HUES48 (cell line): ENCODE data around the gene AKAP14.
"Not testable (repeated sequence)": the region's sequence is repeated elsewhere in the genome, so short reads cannot be mapped to it uniquely, and the experiment has no call there.

Experiments
- H3K27ac ChIP-seq: one replicate; pipeline ENCODE4 v1.7.0; 2013; ENCODE audit warnings: low read depth, low read length, inconsistent platforms
- H3K27me3 ChIP-seq: 2 replicates; pipeline ENCODE4 v1.6.1; 2013; ENCODE audit warnings: mild to moderate bottlenecking, low read length; ENCODE audit not compliant: control insufficient read depth, insufficient read depth
- H3K36me3 ChIP-seq: 2 replicates; pipeline ENCODE4 v1.6.1; 2013; ENCODE audit warnings: low read length; ENCODE audit not compliant: control insufficient read depth, insufficient read depth
- H3K4me1 ChIP-seq: 2 replicates; pipeline ENCODE4 v1.6.1; 2013; ENCODE audit warnings: mild to moderate bottlenecking, low read length; ENCODE audit not compliant: control insufficient read depth, insufficient read depth
- H3K4me3 ChIP-seq: 2 replicates; pipeline ENCODE4 v1.5.1; 2013; ENCODE audit warnings: mild to moderate bottlenecking, low read depth, low read length
- H3K9ac ChIP-seq: 2 replicates; pipeline ENCODE4 v1.6.1; 2013; ENCODE audit warnings: mild to moderate bottlenecking, low read depth, low read length, moderate library complexity
- H3K9me3 ChIP-seq: 2 replicates; pipeline ENCODE4 v1.6.1; 2013; ENCODE audit warnings: low read length; ENCODE audit not compliant: control insufficient read depth, insufficient read depth

The AKAP14 gene

GRCh38 chrX:119935215-119935874 is 39.7 kb downstream of the AKAP14 start:
- no peak overlapping the region for H3K27ac ChIP-seq
- H3K9ac ChIP-seq, result no peak overlapping the region
- H3K27me3 ChIP-seq, result no peaks in the 10 kb centered on the region
- no peak overlapping the region for H3K4me3 ChIP-seq
- peaks cover 29% of the 10 kb centered on the region for H3K36me3 ChIP-seq
- peaks cover 25% of the 10 kb centered on the region for H3K9me3 ChIP-seq
- H3K4me1 ChIP-seq, result no peaks in the 10 kb centered on the region

GRCh38 chrX:119941336-119941735 is 45.6 kb downstream of the AKAP14 start:
- no peak overlapping the region for H3K9ac ChIP-seq
- no peaks in the 10 kb centered on the region for H3K4me1 ChIP-seq
- H3K36me3 ChIP-seq, result no peaks in the 10 kb centered on the region
- H3K4me3 ChIP-seq, result no peak overlapping the region
- no peak overlapping the region for H3K27ac ChIP-seq
- peaks cover 27% of the 10 kb centered on the region for H3K9me3 ChIP-seq
- H3K27me3 ChIP-seq, result no peaks in the 10 kb centered on the region

- no peak overlapping the region for H3K27ac ChIP-seq
- no peaks in the 10 kb centered on the region for H3K36me3 ChIP-seq
- H3K4me1 ChIP-seq, result no peaks in the 10 kb centered on the region
- no peak overlapping the region for H3K9ac ChIP-seq
- H3K27me3 ChIP-seq, result no peaks in the 10 kb centered on the region
- peaks cover 27% of the 10 kb centered on the region for H3K9me3 ChIP-seq
- H3K4me3 ChIP-seq, result peak overlapping the region; percentile 63
Observed at GRCh38 chrX:119942173-119942819, 46.6 kb downstream of the AKAP14 start.

- peaks cover 27% of the 10 kb centered on the region for H3K9me3 ChIP-seq
- no peaks in the 10 kb centered on the region for H3K27me3 ChIP-seq
- H3K4me1 ChIP-seq, result no peaks in the 10 kb centered on the region
- H3K9ac ChIP-seq, result peak overlapping the region; percentile 45; the same call in 1 of the 2 replicates
- H3K36me3 ChIP-seq, result no peaks in the 10 kb centered on the region
- peak overlapping the region; percentile 89 for H3K27ac ChIP-seq
- H3K4me3 ChIP-seq, result peak overlapping the region; percentile 63
Observed at GRCh38 chrX:119942831-119943184, 47.1 kb downstream of the AKAP14 start.

GRCh38 chrX:119943185-119943988 is 47.7 kb downstream of the AKAP14 start, which contains the start of gene NKAP:
Gene NKAP (minus strand): TSS chrX:119943751. CDS start chrX:119943605, 146 bp downstream.
- no peaks in the 10 kb centered on the region for H3K4me1 ChIP-seq
- H3K27ac ChIP-seq, result peak within 1 kb of the TSS; percentile 89

GRCh38 chrX:119945481-119945880 is 49.8 kb downstream of the AKAP14 start:
- Histone ChIP-seq H3K9ac (no peak overlapping the region), H3K4me3 (no peak overlapping the region), H3K9me3 (peaks cover 23% of the 10 kb centered on the region), H3K27ac (no peak overlapping the region), H3K27me3 (no peaks in the 10 kb centered on the region), H3K36me3 (no peaks in the 10 kb centered on the region), H3K4me1 (no peaks in the 10 kb centered on the region)

More at GRCh38 chrX:119943185-119943988, 47.7 kb downstream of the AKAP14 start, which contains the start of gene NKAP:
- Histone ChIP-seq H3K4me3 (peak within 1 kb of the TSS; percentile 63), H3K9me3 (peaks cover 27% of the 10 kb centered on the region), H3K9ac (peak within 1 kb of the TSS; percentile 45; the same call in 1 of the 2 replicates), H3K36me3 (no peaks in the 10 kb centered on the region), H3K27me3 (no peaks in the 10 kb centered on the region)

- peaks cover 12% of the 10 kb centered on the region for H3K9me3 ChIP-seq
- no peak overlapping the region for H3K4me3 ChIP-seq
- H3K27ac ChIP-seq, result no peak overlapping the region
- no peaks in the 10 kb centered on the region for H3K4me1 ChIP-seq
- H3K36me3 ChIP-seq, result no peaks in the 10 kb centered on the region
- no peak overlapping the region for H3K9ac ChIP-seq
- no peaks in the 10 kb centered on the region for H3K27me3 ChIP-seq
Observed at GRCh38 chrX:119948381-119948780, 52.7 kb downstream of the AKAP14 start.

GRCh38 chrX:119954374-119954773 is 58.7 kb downstream of the AKAP14 start:
- H3K36me3 ChIP-seq, result no peaks in the 10 kb centered on the region
- no peaks in the 10 kb centered on the region for H3K27me3 ChIP-seq
- H3K9me3 ChIP-seq, result peaks cover 12% of the 10 kb centered on the region
- H3K4me1 ChIP-seq, result no peaks in the 10 kb centered on the region
- H3K27ac ChIP-seq, result no peak overlapping the region
- no peak overlapping the region for H3K4me3 ChIP-seq
- no peak overlapping the region for H3K9ac ChIP-seq

GRCh38 chrX:119955807-119956570 is 60.3 kb downstream of the AKAP14 start:
- H3K4me3 ChIP-seq, H3K27ac ChIP-seq: not testable (repeated sequence)

GRCh38 chrX:119960625-119961024 is 64.9 kb downstream of the AKAP14 start:
- Histone ChIP-seq H3K4me1 (no peaks in the 10 kb centered on the region), H3K27ac (no peak overlapping the region), H3K36me3 (no peaks in the 10 kb centered on the region), H3K9ac (no peak overlapping the region), H3K4me3 (no peak overlapping the region), H3K9me3 (peaks cover 27% of the 10 kb centered on the region), H3K27me3 (no peaks in the 10 kb centered on the region)

More at GRCh38 chrX:119955807-119956570, 60.3 kb downstream of the AKAP14 start:
- not testable (repeated sequence) for H3K36me3 ChIP-seq, H3K9ac ChIP-seq, H3K27me3 ChIP-seq, H3K4me1 ChIP-seq
- H3K9me3 ChIP-seq, result peaks cover 28% of the 10 kb centered on the region
